Endothelial cell of umbilical vein (primary cell): ENCODE data around the gene SELENOO. TPM values are rescaled to one million over a fixed set of nuclear protein-coding genes. Genes with fewer than 3 reads are reported as not detected.

Experiments used
- BruUV-seq: library from RNA; stranded (reverse); fragments of 400-500 nt; replicated peaks from 2 replicates; lab custom pipeline; 2021; lab: Mats Ljungman, UMichigan
- CTCF ChIA-PET: fragments of 300-600, 350-600 bp; sonication (Branson Sonifier 250); formaldehyde crosslinking; loops from one replicate; lab custom pipeline; 2021; ENCODE audit warnings: antibody characterized with exemption, inconsistent platforms; lab: Charles Lee
- POLR2A ChIA-PET: fragments of 300-600, 350-600 bp; sonication (Branson Sonifier 250); formaldehyde crosslinking; loops from one replicate; lab custom pipeline; 2021; ENCODE audit warnings: antibody characterized with exemption, inconsistent platforms; lab: Charles Lee
- DNase-seq: peaks from one replicate; pipeline ENCODE4 v3.0.0-alpha.2; 2011; ENCODE audit warnings: low read depth, low spot score
- FAIRE-seq: peaks from 2 replicates; lab custom pipeline; 2011; peaks lifted over from hg19 to GRCh38; lab: Jason Lieb, UNC
- H2AFZ ChIP-seq: 2 replicates; pipeline ENCODE4 v1.6.0; 2012; ENCODE audit warnings: low read depth, low read length, control low read depth, inconsistent platforms
- H3K27ac ChIP-seq: 2 replicates; pipeline ENCODE4 v1.5.1; 2011; ENCODE audit warnings: low read depth, mild to moderate bottlenecking, control low read depth, low read length, moderate library complexity; ENCODE audit not compliant: insufficient read depth
- H3K27me3 ChIP-seq, 2 experiments: 2 replicates each; pipeline versions ENCODE4 v1.6.0 to v1.6.1; 2011; ENCODE audit warnings: low read length in 2 of 2, mixed read lengths in 1 of 2; ENCODE audit not compliant: control insufficient read depth in 2 of 2, insufficient read depth in 2 of 2
- H3K36me3 ChIP-seq, 2 experiments: 2 replicates in 1 of 2; 3 replicates in 1 of 2; pipeline ENCODE4 v1.5.1; 2011; ENCODE audit warnings: low read length in 2 of 2, mild to moderate bottlenecking in 1 of 2, moderate library complexity in 1 of 2; ENCODE audit not compliant: control insufficient read depth in 2 of 2, insufficient read depth in 2 of 2; ENCODE audit errors: extremely low read depth in 1 of 2
- H3K4me1 ChIP-seq: 3 replicates; pipeline ENCODE4 v1.5.1; 2011; ENCODE audit warnings: mild to moderate bottlenecking, low read length; ENCODE audit not compliant: control insufficient read depth, insufficient read depth; ENCODE audit errors: extremely low read depth
- H3K4me2 ChIP-seq: 2 replicates; pipeline ENCODE4 v1.6.1; 2011; ENCODE audit warnings: low read length, control low read depth, mixed read lengths; ENCODE audit not compliant: insufficient read depth
- H3K4me3 ChIP-seq, 3 experiments: fragments of 200-600 bp in 1 of 3; sonication (generic), shearing (Covaris generic) in 1 of 3; replicated peaks in 1 of 3; 2 replicates each; pipeline ENCODE4 v1.5.1; 2011 to 2016; ENCODE audit warnings: control low read depth in 3 of 3, low read length in 3 of 3, mild to moderate bottlenecking in 2 of 3, inconsistent platforms in 1 of 3, low read depth in 1 of 3, moderate library complexity in 1 of 3; ENCODE audit not compliant: insufficient read depth in 1 of 3
- H3K79me2 ChIP-seq: 2 replicates; pipeline ENCODE4 v1.6.0; 2012; ENCODE audit warnings: low read length, inconsistent platforms; ENCODE audit not compliant: control insufficient read depth, insufficient read depth
- H3K9ac ChIP-seq: replicated peaks from 2 replicates; pipeline ENCODE3; 2011; ENCODE audit warnings: low read length, control low read depth; ENCODE audit not compliant: insufficient read depth; ENCODE audit errors: extremely low read depth
- H3K9me1 ChIP-seq: replicated peaks from 3 replicates; pipeline ENCODE4 v1.6.0; 2011; ENCODE audit warnings: mild to moderate bottlenecking, low read length; ENCODE audit not compliant: control insufficient read depth, insufficient read depth; ENCODE audit errors: extremely low read depth
- H3K9me3 ChIP-seq: replicated peaks from 2 replicates; pipeline ENCODE4 v1.5.1; 2012; ENCODE audit warnings: low read length, inconsistent platforms; ENCODE audit not compliant: control insufficient read depth, insufficient read depth
- H4K20me1 ChIP-seq: replicated peaks from 2 replicates; pipeline ENCODE3; 2011; ENCODE audit warnings: mild to moderate bottlenecking, low read length; ENCODE audit not compliant: control insufficient read depth, insufficient read depth; ENCODE audit errors: extremely low read depth
- FOS ChIP-seq: IDR thresholded peaks from 2 replicates; pipeline ENCODE4 v1.6.1; 2011; ENCODE audit warnings: mild to moderate bottlenecking, low read length, moderate library complexity, borderline replicate concordance; ENCODE audit not compliant: insufficient read depth
- GATA2 ChIP-seq: IDR thresholded peaks from 2 replicates; pipeline ENCODE4 v1.7.0; 2011; ENCODE audit warnings: low read depth, mild to moderate bottlenecking, moderate library complexity, mixed read lengths, low read length; ENCODE audit not compliant: insufficient read length, insufficient read depth
- JUN ChIP-seq: IDR thresholded peaks from 2 replicates; pipeline ENCODE4 v1.6.1; 2011; ENCODE audit warnings: borderline replicate concordance, low read depth; ENCODE audit not compliant: insufficient read length, insufficient read depth
- POLR2A ChIP-seq: IDR thresholded peaks from 2 replicates; pipeline ENCODE4 v1.6.1; 2012; ENCODE audit warnings: low read depth, mild to moderate bottlenecking, control low read depth, low read length
- dilution Hi-C: fragments of 300-500 bp; cut with MboI; formaldehyde crosslinking; loops from one replicate; pipeline ENCODE4 v1.15.0; 2019; ENCODE audit warnings: low sequenced_read_pairs; ENCODE audit not compliant: extremely low pct_ligation_motif_present
- intact Hi-C: fragments of 100-400 bp; cut with micrococcal nuclease; formaldehyde crosslinking; loops from one replicate; pipeline ENCODE4 v1.10.0; 2022
- polyA plus RNA-seq, 4 experiments: library from polyadenylated mRNA; depleted of rRNA in 3 of 4; stranded (reverse) in 3 of 4; unstranded in 1 of 4; fragments of >200 nt; gene quantifications; 2 replicates each; pipeline versions ENCODE4 v1.2.1 to v1.2.3, GENCODE V29; 2011 to 2012; ENCODE audit warnings: missing spikeins in 1 of 4
- total RNA-seq: library from RNA; stranded (reverse); gene quantifications from 2 replicates; pipeline ENCODE4 v1.2.3, GENCODE V29; 2021
- TF ChIP-seq, protein P1 (sequence below), 2 donors: IDR thresholded peaks; 1 replicate in 1 of 2; 2 replicates in 1 of 2; pipeline ENCODE4 v1.5.1; 2011; ENCODE audit warnings: low read length in 2 of 2, mild to moderate bottlenecking in 2 of 2, moderate library complexity in 2 of 2, control low read depth in 1 of 2, inconsistent platforms in 1 of 2, low read depth in 1 of 2; ENCODE audit not compliant: insufficient read depth in 1 of 2; ENCODE audit errors: extremely low read depth in 1 of 2

Gene SELENOO
- total and polyA plus RNA-seq, 2 donors (not counting 3 experiments of a cell fraction or from before 2014, with no cell fraction given) = 24.1 to 37.5 TPM

DNA sequence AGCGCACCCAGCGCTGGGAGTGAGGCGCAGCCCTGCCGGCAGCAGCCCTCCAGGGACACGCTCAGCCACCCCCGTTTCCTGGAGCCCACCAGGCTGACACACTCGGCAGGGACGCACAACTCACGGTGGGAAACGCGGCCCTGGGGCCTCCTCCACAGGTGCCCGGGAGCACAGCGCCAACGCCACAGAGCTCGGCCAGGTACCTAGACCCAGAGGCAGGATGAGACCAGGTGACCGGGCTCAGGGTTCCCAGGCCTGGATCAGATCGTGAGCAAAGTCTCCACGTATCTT, 26.0 kb downstream of the SELENOO start:
- Histone ChIP-seq H3K9ac (no peak overlapping the region), H3K36me3 (peaks cover 0 to 33% of the 10 kb centered on the region in 2 experiments), H3K9me1 (no peaks in the 10 kb centered on the region), H3K4me2 (no peak overlapping the region), H3K27me3 (no peaks in the 10 kb centered on the region), H3K4me1 (no peaks in the 10 kb centered on the region), H2AFZ (no peak overlapping the region), H3K27ac (no peak overlapping the region), H3K9me3 (no peaks in the 10 kb centered on the region), H3K79me2 (no peaks in the 10 kb centered on the region), H3K4me3 (no peak overlapping the region), H4K20me1 (no peaks in the 10 kb centered on the region)
- ChIA-PET CTCF (interaction anchor here (1.3 kb wide), 1 partner anchor 78 kb away, joined by 4 read pairs; no protein-coding TSS in a partner anchor), POLR2A (interaction anchor here (0.5 kb wide), 1 partner anchor 291 kb away, joined by 7 read pairs; no protein-coding TSS in a partner anchor)
- TF ChIP-seq GATA2 (no peak), JUN (no peak), POLR2A (no peak), FOS (no peak)
- TF ChIP-seq, protein P1, sequence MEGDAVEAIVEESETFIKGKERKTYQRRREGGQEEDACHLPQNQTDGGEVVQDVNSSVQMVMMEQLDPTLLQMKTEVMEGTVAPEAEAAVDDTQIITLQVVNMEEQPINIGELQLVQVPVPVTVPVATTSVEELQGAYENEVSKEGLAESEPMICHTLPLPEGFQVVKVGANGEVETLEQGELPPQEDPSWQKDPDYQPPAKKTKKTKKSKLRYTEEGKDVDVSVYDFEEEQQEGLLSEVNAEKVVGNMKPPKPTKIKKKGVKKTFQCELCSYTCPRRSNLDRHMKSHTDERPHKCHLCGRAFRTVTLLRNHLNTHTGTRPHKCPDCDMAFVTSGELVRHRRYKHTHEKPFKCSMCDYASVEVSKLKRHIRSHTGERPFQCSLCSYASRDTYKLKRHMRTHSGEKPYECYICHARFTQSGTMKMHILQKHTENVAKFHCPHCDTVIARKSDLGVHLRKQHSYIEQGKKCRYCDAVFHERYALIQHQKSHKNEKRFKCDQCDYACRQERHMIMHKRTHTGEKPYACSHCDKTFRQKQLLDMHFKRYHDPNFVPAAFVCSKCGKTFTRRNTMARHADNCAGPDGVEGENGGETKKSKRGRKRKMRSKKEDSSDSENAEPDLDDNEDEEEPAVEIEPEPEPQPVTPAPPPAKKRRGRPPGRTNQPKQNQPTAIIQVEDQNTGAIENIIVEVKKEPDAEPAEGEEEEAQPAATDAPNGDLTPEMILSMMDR (IDR thresholded peaks at IDR 0.05; ENCODE audit: extremely low read depth in 1 of 2, insufficient read depth in 1 of 2, low read depth in 1 of 2, low read length in 2 of 2) = no peak
- no peak for FAIRE-seq
- intact Hi-C loops (no loop called here), dilution Hi-C loops (no loop called here)
- no peak for DNase-seq
- no TSS peak for BruUV-seq
